Choroid plexus epithelial cell (primary cell): Measurements from ENCODE around the gene GPATCH2.
A peak's percentile ranks its signal among the peaks of the same experiment; 100 is the strongest.
"Not testable (repeated sequence)": the region's sequence is repeated elsewhere in the genome, so short reads cannot be mapped to it uniquely, and the experiment has no call there.

Source experiments
- DNase-seq: peaks from one replicate; pipeline ENCODE4 v3.0.0-alpha.2; 2010; ENCODE audit warnings: low read depth
- H3K4me3 ChIP-seq: 2 replicates; pipeline ENCODE4 v1.5.1; 2011; ENCODE audit warnings: low read depth, mild to moderate bottlenecking, control low read depth, low read length, moderate library complexity
- TF ChIP-seq, protein P1 (sequence below): conservative IDR thresholded peaks from 2 replicates; pipeline ENCODE4 v1.5.1; 2011; ENCODE audit warnings: low read depth, mild to moderate bottlenecking, control low read depth, inconsistent platforms, low read length, moderate library complexity

Gene GPATCH2

DNA sequence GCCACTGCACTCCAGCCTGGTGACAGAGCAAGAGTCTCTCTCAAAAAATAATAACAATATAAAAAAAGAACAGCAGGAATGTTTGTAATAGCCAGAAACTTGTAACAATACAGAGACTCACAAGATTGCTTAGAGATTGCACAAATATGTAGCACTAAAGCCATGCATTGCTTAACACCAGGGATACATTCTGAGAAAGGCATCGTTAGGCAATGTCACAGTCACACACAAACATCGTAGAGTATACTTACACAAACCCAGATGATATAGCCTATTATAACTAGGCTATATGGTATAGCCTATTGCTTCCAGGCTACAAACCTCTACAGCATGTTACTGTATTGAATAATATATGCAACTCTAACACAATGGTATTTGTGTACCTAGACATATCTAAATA, 45.3 kb downstream of the GPATCH2 start:
- TF ChIP-seq, protein P1, sequence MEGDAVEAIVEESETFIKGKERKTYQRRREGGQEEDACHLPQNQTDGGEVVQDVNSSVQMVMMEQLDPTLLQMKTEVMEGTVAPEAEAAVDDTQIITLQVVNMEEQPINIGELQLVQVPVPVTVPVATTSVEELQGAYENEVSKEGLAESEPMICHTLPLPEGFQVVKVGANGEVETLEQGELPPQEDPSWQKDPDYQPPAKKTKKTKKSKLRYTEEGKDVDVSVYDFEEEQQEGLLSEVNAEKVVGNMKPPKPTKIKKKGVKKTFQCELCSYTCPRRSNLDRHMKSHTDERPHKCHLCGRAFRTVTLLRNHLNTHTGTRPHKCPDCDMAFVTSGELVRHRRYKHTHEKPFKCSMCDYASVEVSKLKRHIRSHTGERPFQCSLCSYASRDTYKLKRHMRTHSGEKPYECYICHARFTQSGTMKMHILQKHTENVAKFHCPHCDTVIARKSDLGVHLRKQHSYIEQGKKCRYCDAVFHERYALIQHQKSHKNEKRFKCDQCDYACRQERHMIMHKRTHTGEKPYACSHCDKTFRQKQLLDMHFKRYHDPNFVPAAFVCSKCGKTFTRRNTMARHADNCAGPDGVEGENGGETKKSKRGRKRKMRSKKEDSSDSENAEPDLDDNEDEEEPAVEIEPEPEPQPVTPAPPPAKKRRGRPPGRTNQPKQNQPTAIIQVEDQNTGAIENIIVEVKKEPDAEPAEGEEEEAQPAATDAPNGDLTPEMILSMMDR: no peak
- peak; percentile 30 for DNase-seq
- H3K4me3 ChIP-seq: no peak overlapping the region

DNA sequence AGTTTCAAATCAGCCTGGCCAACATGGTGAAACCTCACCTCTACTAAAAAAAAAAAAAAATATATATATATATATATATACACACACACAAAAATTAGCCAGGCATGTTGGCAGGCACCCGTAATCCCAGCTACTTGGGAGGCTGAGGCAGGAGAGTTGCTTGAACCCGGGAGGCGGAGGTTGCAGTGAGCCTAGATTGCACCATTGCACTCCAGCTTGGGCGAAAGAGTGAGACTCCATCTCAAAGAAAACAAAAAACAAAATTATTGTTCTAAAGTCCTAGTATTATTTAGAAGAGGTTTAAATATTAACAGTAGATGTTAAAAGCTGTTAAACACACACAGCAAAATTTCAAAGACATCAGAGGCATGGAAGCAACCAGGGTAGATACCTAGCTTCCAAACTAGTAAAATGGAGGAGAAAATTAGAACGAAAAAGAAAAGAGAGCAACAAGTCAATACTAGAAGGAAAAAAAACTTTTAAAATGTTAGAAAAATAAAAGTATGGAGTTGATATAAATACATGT, 46.5 kb downstream of the GPATCH2 start:
- not testable (repeated sequence) for H3K4me3 ChIP-seq, DNase-seq

DNA sequence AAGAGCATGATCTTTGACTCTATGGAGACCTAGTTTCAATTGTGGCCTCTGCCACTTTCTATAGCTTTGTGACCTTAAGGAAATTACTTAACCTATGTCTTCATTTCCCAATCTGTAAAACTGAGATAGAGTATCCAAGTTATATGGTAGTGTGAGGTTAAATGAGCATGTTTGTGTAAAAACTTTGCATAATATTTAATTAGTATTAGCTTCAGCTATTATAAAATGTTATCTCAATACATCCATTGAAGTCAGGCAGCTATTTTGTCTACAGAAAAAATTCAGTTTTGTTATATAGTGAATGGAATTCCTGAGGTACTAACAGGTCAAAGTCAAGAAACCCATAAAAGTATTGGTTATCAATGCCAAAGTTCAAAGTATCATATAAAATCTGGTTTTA, 53.6 kb downstream of the GPATCH2 start:
- H3K4me3 ChIP-seq: no peak overlapping the region
- DNase-seq: no peak
- TF ChIP-seq, protein P1: no peak

DNA sequence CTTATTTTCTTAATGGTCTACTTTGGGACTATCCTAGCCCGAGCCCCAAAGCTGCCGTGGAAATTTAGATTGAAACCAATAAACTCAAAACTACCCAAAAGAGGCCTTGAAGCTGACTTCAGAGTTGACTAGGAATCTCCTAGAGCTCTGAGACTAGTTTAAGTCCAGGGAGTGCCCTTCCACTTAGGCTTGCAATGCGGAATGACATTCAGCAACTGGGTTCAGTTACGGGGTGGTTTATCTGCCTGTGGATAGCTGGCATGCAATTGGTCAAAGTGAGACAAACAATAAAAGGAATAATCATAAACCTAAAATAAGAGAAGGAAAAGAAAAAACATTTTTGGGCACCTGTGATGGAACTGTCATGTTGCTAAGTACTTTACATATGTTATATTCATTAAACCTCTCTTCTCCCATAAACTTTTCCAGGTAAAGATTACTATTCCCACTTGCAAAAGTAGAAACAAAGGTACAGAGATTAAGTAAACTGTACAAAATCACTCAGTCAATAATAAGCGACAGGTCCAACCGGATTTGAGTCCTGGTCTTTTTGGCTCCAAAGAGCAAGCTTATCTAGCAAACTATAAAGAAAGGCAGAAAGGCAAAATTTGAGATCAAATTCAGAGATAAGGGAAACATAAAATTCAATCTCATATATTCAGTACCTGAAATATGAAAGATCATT, 56.5 kb downstream of the GPATCH2 start:
- TF ChIP-seq, protein P1: no peak
- no peak overlapping the region for H3K4me3 ChIP-seq
- no peak for DNase-seq

DNA sequence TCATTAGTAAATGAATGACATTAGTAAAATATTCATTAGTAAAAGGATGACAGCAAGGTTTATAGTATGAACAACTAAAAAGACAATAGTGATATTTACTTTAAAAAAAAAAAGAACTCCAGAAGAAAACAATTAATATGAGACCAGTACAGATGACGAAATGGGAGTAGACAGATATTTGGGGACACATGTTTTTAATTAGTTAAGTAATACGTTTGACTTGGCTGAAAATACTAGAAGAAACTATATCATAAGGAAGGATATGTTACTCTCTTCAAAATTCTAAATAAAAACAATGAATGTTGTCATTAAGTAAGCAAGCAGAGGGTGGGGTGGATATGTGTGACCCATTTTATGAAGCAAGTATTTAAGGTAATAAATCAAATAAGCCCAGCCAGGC, 61.9 kb downstream of the GPATCH2 start:
- TF ChIP-seq, protein P1: no peak
- DNase-seq: no peak
- no peak overlapping the region for H3K4me3 ChIP-seq

DNA sequence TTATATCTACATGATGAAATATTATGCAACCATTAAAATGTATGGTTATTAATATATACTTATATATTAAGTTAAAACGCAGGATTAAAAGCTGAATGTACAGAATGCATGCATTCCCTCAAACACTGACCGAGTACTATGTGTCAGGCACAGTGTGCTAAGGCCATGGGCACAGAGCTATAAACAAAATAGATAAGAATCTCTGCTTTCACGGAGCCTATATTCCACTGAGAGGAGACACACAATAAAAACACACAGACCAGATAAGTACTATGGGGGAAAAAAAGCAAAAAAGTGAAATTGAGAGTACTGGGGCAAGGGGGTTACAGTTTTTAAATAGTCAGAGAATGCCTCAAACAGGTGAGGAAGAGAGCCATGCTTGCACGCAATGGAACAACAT, 62.7 kb downstream of the GPATCH2 start:
- no peak for DNase-seq
- TF ChIP-seq, protein P1: no peak
- no peak overlapping the region for H3K4me3 ChIP-seq

DNA sequence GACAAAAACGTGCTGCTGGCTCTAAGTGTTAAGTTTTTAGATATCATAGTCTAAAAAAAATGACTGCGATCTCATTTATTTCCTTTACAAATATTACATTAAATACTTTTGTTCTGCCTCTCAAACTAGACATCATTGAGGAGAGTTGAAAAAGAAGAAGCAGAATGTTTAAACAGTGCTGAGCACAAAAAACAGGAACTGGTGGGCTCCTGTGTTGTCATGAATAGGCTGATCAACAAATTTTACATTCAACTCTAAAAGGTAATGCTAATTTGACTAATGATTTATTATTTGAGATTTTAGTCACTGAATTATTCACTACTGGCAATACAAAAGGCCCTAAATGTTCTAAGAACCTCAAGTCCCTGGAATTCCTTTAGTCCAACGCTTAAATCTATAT, 66.1 kb downstream of the GPATCH2 start:
- no peak for DNase-seq
- TF ChIP-seq, protein P1: no peak
- H3K4me3 ChIP-seq: no peak overlapping the region
